Ovary (tissue), 9 donors: ENCODE data around the gene RGS7. TPM values are rescaled to one million over a fixed set of nuclear protein-coding genes. Genes with fewer than 3 reads are reported as not detected.
"Not testable (repeated sequence)": the region's sequence is repeated elsewhere in the genome, so short reads cannot be mapped to it uniquely, and the experiment has no call there.

Experiments used
- DNase-seq, 5 donors: peaks; one replicate each; pipeline ENCODE4 v3.0.0-alpha.2; 2019 to 2020
- H3K27ac ChIP-seq, 2 donors: fragments of 200-600 bp; one replicate each; pipeline versions ENCODE4 v1.5.1 to v1.8.0; 2019 to 2022
- H3K27me3 ChIP-seq: fragments of 200-600 bp; one replicate; pipeline ENCODE4 v1.8.0; 2022
- H3K36me3 ChIP-seq: fragments of 200-600 bp; sonication (generic); one replicate; pipeline ENCODE4 v1.5.1; 2019
- H3K4me1 ChIP-seq: one replicate; pipeline ENCODE4 v1.8.1; 2013; ENCODE audit warnings: mild to moderate bottlenecking, moderate library complexity; ENCODE audit not compliant: insufficient read depth
- H3K4me3 ChIP-seq: fragments of 200-600 bp; sonication (generic); one replicate; pipeline ENCODE4 v1.5.1; 2017
- H3K9me3 ChIP-seq, 2 donors: fragments of 200-600 bp in 1 of 2; sonication (generic) in 1 of 2; one replicate each; pipeline versions ENCODE4 v1.5.1 to v1.8.1; 2013 to 2019; ENCODE audit warnings: mild to moderate bottlenecking in 1 of 2, moderate library complexity in 1 of 2
- CTCF ChIP-seq, 3 donors: fragments of 450-650 bp in 2 of 3; fragments of 200-600 bp in 1 of 3; IDR thresholded peaks; one replicate each; pipeline versions ENCODE4 v1.5.1 to v1.8.0; 2016 to 2022; ENCODE audit warnings: antibody characterized with exemption in 3 of 3, mild to moderate bottlenecking in 1 of 3
- EP300 ChIP-seq: sonication (generic); formaldehyde crosslinking; IDR thresholded peaks from one replicate; pipeline ENCODE4 v1.6.1; 2017; ENCODE audit warnings: antibody characterized with exemption
- POLR2A ChIP-seq: fragments of 450-650 bp; IDR thresholded peaks from one replicate; pipeline ENCODE4 v1.6.1; 2017; ENCODE audit warnings: antibody characterized with exemption, mild to moderate bottlenecking, moderate library complexity
- WGBS, 3 donors: extraction: QIAGEN DNeasy Blood & Tissue Kit in 1 of 3; methylation state at CpG; one replicate each; pipeline versions ENCODE4 v1.1.5 to v1.1.7; 2013 to 2017; 5-methylcytosine and 5-hydroxymethylcytosine counted together
- intact Hi-C, 4 donors: fragments of 100-400 bp; cut with DNase I; formaldehyde crosslinking; loops; one replicate each; pipeline versions ENCODE4 v1.11.0 to v1.15.1; 2022 to 2023
- polyA plus RNA-seq, 2 donors: library from polyadenylated mRNA; stranded (reverse); fragments of 200-250 nt in 1 of 2; fragments of 350-450 nt in 1 of 2; fragmentation: Illumina TruSeq in 1 of 2; extraction: RNeasy Lipid Tissue Mini Kit (QIAGEN cat#74804) in 1 of 2; gene quantifications; one replicate each; pipeline ENCODE4 v1.2.3, GENCODE V29; 2013 to 2014
- total RNA-seq, 7 donors: library from RNA; depleted of rRNA in 2 of 7; stranded (reverse); fragments of >200 nt in 2 of 7; fragmentation: NEBNext Ultra II Directional in 3 of 7; extraction: Animal tissue kit (Norgen Biotek cat#: 25700) in 3 of 7; gene quantifications; one replicate each; pipeline versions ENCODE4 v1.1.0 to v1.2.4, GENCODE V29; 2016 to 2023
- donor health status: DM: no; HTN: no; CAD: no; lungs with moderate emphysema.
- donor health status: DM: no; HTN: no; CAD: no.
- donor health status: Bipolar disorder and iron deficiency.
- donor health status: DM: yes; HTN: yes; CAD: no.
- donor health status: DM: no; HTN: no; CAD: no.
- donor health status: DM: yes; HTN: yes; CAD: no.

The RGS7 gene
- total and polyA plus RNA-seq, 9 donors, result 0.10 to 1.00 (median 0.37) TPM; not detected in 1

GRCh38 chr1:240784776-240785175 is 572.2 kb downstream of the RGS7 start:
- WGBS, 3 donors, result 31 to 61% (median 36%) methylated on average over 2 of the region's 2 CpGs
- Histone ChIP-seq H3K4me3 (no peak overlapping the region), H3K36me3 (no peaks in the 10 kb centered on the region), H3K27me3 (no peaks in the 10 kb centered on the region), H3K9me3 (no peaks in the 10 kb centered on the region), H3K4me1 (no peaks in the 10 kb centered on the region), H3K27ac (no peak overlapping the region)
- TF ChIP-seq EP300 (no peak), POLR2A (no peak), CTCF (IDR thresholded peaks at IDR 0.05) (no peak)
- intact Hi-C loops, result no loop called here
- no peak for DNase-seq

GRCh38 chr1:240783728-240784137 is 573.3 kb downstream of the RGS7 start:
- H3K36me3 ChIP-seq, H3K9me3 ChIP-seq, DNase-seq, H3K27me3 ChIP-seq, H3K27ac ChIP-seq, intact Hi-C loops, H3K4me1 ChIP-seq, H3K4me3 ChIP-seq: not testable (repeated sequence)
- WGBS, 3 donors, result 55 to 78% (median 75%) methylated on average over 7 of the region's 7 CpGs

GRCh38 chr1:240776237-240776636 is 580.8 kb downstream of the RGS7 start:
- no peak overlapping the region for H3K27ac ChIP-seq
- no peaks in the 10 kb centered on the region for H3K36me3 ChIP-seq
- no peaks in the 10 kb centered on the region for H3K9me3 ChIP-seq
- H3K4me3 ChIP-seq, result no peak overlapping the region
- no peak for DNase-seq
- TF ChIP-seq POLR2A (no peak), EP300 (no peak), CTCF (IDR thresholded peaks at IDR 0.05) (no peak)
- intact Hi-C loops, result no loop called here
- no peaks in the 10 kb centered on the region for H3K4me1 ChIP-seq
- no peaks in the 10 kb centered on the region for H3K27me3 ChIP-seq
- WGBS, 3 donors, result 48 to 54% (median 54%) methylated on average over 2 of the region's 2 CpGs

DNA sequence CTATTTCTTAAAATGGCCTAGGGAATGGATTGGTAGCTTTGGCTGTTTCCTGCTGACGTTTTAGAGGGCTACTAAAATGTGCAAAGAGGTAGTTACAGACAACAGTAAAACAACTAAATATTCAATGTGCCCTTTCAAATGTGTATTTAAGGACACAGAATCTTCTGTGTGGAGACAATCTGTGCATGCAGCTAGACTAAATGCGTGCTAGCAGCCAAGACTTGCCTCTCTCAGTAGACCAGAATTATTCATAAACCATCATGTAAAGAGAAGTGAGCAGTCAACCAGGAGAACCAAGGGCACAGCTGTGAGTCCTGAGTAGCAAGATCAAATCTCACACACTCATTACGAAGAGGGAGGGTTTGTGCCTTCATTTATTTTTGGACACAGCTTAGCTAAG is 584.9 kb downstream of the RGS7 start:
- no peak for TF ChIP-seq POLR2A
- no peak for TF ChIP-seq EP300
- no peak for TF ChIP-seq CTCF (IDR thresholded peaks at IDR 0.05)
- Histone ChIP-seq H3K36me3 (no peaks in the 10 kb centered on the region), H3K27me3 (no peaks in the 10 kb centered on the region), H3K9me3 (no peaks in the 10 kb centered on the region), H3K27ac (no peak overlapping the region), H3K4me1 (no peaks in the 10 kb centered on the region), H3K4me3 (no peak overlapping the region)
- 73 to 77% (median 77%) methylated on average over 3 of the region's 3 CpGs for WGBS, 3 donors
- no peak for DNase-seq
- intact Hi-C loops, result no loop called here

GRCh38 chr1:240771450-240771849 is 585.6 kb downstream of the RGS7 start:
- intact Hi-C loops, result no loop called here
- 91 to 93% (median 93%) methylated on average over 16 of the region's 16 CpGs for WGBS, 3 donors
- DNase-seq, result no peak
- H3K4me3 ChIP-seq, result no peak overlapping the region
- H3K27me3 ChIP-seq, result no peaks in the 10 kb centered on the region
- no peak overlapping the region for H3K27ac ChIP-seq
- no peaks in the 10 kb centered on the region for H3K4me1 ChIP-seq
- H3K36me3 ChIP-seq, result no peaks in the 10 kb centered on the region
- TF ChIP-seq CTCF (IDR thresholded peaks at IDR 0.05) (no peak), EP300 (no peak), POLR2A (no peak)
- H3K9me3 ChIP-seq, result no peaks in the 10 kb centered on the region
